OCI-LY3 (cell line): ENCODE data around the gene TXK.

ENCODE experiments used
- H2AFZ ChIP-seq: fragments of 200-600, 300-600 bp; shearing (Covaris generic); 2 replicates; pipeline ENCODE4 v1.6.0; 2014; ENCODE audit warnings: antibody characterized with exemption, low read depth, low read length
- H3K27ac ChIP-seq: fragments of 200-600, 300-600 bp; sonication (generic); 2 replicates; pipeline ENCODE4 v1.5.1; 2014; ENCODE audit warnings: mild to moderate bottlenecking, low read length, moderate library complexity, mixed read lengths
- H3K27me3 ChIP-seq: fragments of 200-600, 300-600 bp; sonication (generic); 2 replicates; pipeline ENCODE4 v1.6.1; 2014; ENCODE audit warnings: low read depth, low read length, mixed read lengths
- H3K36me3 ChIP-seq: fragments of 200-600, 300-600 bp; sonication (generic); replicated peaks from 2 replicates; pipeline ENCODE3; 2014; ENCODE audit warnings: low read depth, low read length, mixed read lengths
- H3K4me1 ChIP-seq: fragments of 300-600, 200-600 bp; sonication (generic); 2 replicates; pipeline ENCODE4 v1.6.1; 2014; ENCODE audit warnings: low read length, mixed read lengths
- H3K4me2 ChIP-seq: fragments of 200-600, 300-600 bp; sonication (generic); 2 replicates; pipeline ENCODE4 v1.6.1; 2014; ENCODE audit warnings: low read length, mixed read lengths
- H3K4me3 ChIP-seq: fragments of 300-600, 200-600 bp; sonication (generic); 2 replicates; pipeline ENCODE4 v1.5.1; 2014; ENCODE audit warnings: antibody characterized with exemption, mild to moderate bottlenecking, low read length, moderate library complexity
- H3K79me2 ChIP-seq: fragments of 300-600, 200-600 bp; shearing (Covaris generic); 2 replicates; pipeline ENCODE4 v1.6.1; 2014; ENCODE audit warnings: mild to moderate bottlenecking, low read length, mixed read lengths
- H3K9ac ChIP-seq: fragments of 300-600, 200-600 bp; shearing (Covaris generic); 2 replicates; pipeline ENCODE4 v1.6.0; 2014; ENCODE audit warnings: mild to moderate bottlenecking, low read length, moderate library complexity
- H3K9me3 ChIP-seq: fragments of 200-600, 300-600 bp; shearing (Covaris generic); 2 replicates; pipeline ENCODE4 v1.6.1; 2014; ENCODE audit warnings: low read length, mixed read lengths; ENCODE audit not compliant: insufficient read depth
- H4K20me1 ChIP-seq: fragments of 200-600, 300-600 bp; sonication (generic); 2 replicates; pipeline ENCODE4 v1.6.1; 2016; ENCODE audit warnings: low read length, mixed read lengths; ENCODE audit not compliant: insufficient read depth
- CTCF ChIP-seq: fragments of 200-600, 300-600 bp; sonication (generic); IDR thresholded peaks from 2 replicates; pipeline ENCODE4 v1.5.1; 2014; ENCODE audit warnings: antibody characterized with exemption, low read length, low read depth
- EZH2phosphoT487 ChIP-seq: fragments of 200-600 bp; shearing (Covaris generic); IDR thresholded peaks from 2 replicates; pipeline ENCODE4 v1.6.1; 2018; ENCODE audit warnings: antibody characterized with exemption, mixed run types, low read depth

Gene TXK

GRCh38 chr4:48039561-48039960, 94.5 kb downstream of the TXK start:
- H3K4me2 ChIP-seq: no peak overlapping the region
- H3K9ac ChIP-seq: no peak overlapping the region
- no peak for TF ChIP-seq CTCF
- TF ChIP-seq EZH2phosphoT487: no peak
- H3K27ac ChIP-seq: no peak overlapping the region
- H4K20me1 ChIP-seq: no peaks in the 10 kb centered on the region
- H3K36me3 ChIP-seq: peaks cover 12% of the 10 kb centered on the region
- H3K4me1 ChIP-seq: peaks cover 96% of the 10 kb centered on the region
- H3K4me3 ChIP-seq: no peak overlapping the region
- no peaks in the 10 kb centered on the region for H3K79me2 ChIP-seq
- no peaks in the 10 kb centered on the region for H3K9me3 ChIP-seq
- no peak overlapping the region for H2AFZ ChIP-seq
- no peaks in the 10 kb centered on the region for H3K27me3 ChIP-seq

DNA sequence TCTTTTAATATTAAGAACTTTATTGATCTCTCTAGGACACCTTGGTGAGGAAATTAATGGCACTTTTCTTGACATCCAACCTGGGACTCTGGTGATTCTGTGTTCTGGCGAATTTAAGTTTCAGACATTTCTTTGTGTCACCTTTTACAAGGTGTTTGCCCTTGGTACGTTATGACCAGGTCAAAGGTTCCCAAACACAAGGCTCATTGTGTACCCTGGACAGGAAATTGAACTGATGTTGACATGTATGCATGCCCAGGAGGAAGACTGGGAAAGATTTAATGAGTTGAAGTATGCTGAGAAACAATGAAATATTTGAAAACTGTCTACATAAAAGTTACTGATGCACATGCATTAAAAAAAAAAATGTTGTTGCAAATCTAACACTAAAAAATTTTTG, 95.4 kb downstream of the TXK start:
- Histone ChIP-seq H3K27me3 (no peaks in the 10 kb centered on the region), H3K9ac (no peak overlapping the region), H3K4me2 (no peak overlapping the region), H3K36me3 (peaks cover 16% of the 10 kb centered on the region), H3K4me3 (no peak overlapping the region), H3K4me1 (peaks cover 96% of the 10 kb centered on the region), H3K79me2 (no peaks in the 10 kb centered on the region), H3K9me3 (no peaks in the 10 kb centered on the region), H3K27ac (peak overlapping the region; percentile 26; the same call in 1 of the 2 replicates), H4K20me1 (no peaks in the 10 kb centered on the region), H2AFZ (no peak overlapping the region)
- no peak for TF ChIP-seq CTCF
- TF ChIP-seq EZH2phosphoT487: no peak

- Histone ChIP-seq H2AFZ (peak overlapping the region; percentile 5; the same call in 1 of the 2 replicates), H3K9ac (peak overlapping the region; percentile 64), H3K36me3 (peaks cover 16% of the 10 kb centered on the region), H3K4me2 (peak overlapping the region; percentile 54), H3K4me1 (peaks cover 96% of the 10 kb centered on the region), H4K20me1 (no peaks in the 10 kb centered on the region), H3K79me2 (no peaks in the 10 kb centered on the region), H3K27me3 (no peaks in the 10 kb centered on the region), H3K9me3 (no peaks in the 10 kb centered on the region), H3K4me3 (peak overlapping the region; percentile 39), H3K27ac (peak overlapping the region; percentile 95)
- TF ChIP-seq CTCF (no peak), EZH2phosphoT487 (no peak)
These were observed 97.0 kb downstream of the TXK start for GRCh38 chr4:48037117-48037462.

GRCh38 chr4:48035952-48036351, 98.1 kb downstream of the TXK start:
- Histone ChIP-seq H3K4me1 (peaks cover 91% of the 10 kb centered on the region), H2AFZ (no peak overlapping the region), H3K27ac (peak overlapping the region; percentile 95), H3K4me3 (peak overlapping the region; percentile 6), H3K27me3 (no peaks in the 10 kb centered on the region), H4K20me1 (no peaks in the 10 kb centered on the region), H3K36me3 (peaks cover 16% of the 10 kb centered on the region), H3K9me3 (no peaks in the 10 kb centered on the region), H3K9ac (peak overlapping the region; percentile 64), H3K79me2 (no peaks in the 10 kb centered on the region), H3K4me2 (peak overlapping the region; percentile 54)
- no peak for TF ChIP-seq EZH2phosphoT487
- TF ChIP-seq CTCF: no peak
